Right renal cortex interstitium (tissue), 3 donors: Measurements from ENCODE around the gene MRPL10. TPM values are rescaled to one million over a fixed set of nuclear protein-coding genes. Genes with fewer than 3 reads are reported as not detected.
A peak's percentile ranks its signal among the peaks of the same experiment; 100 is the strongest.

ENCODE experiments used
- DNase-seq, 3 donors: peaks; one replicate each; pipeline ENCODE4 v3.0.0-alpha.2; 2013; ENCODE audit warnings: low read depth in 3 of 3, low spot score in 2 of 3
- polyA plus RNA-seq, 3 donors: library from polyadenylated mRNA; unstranded; fragments of 120-200 nt; gene quantifications; one replicate each; pipeline ENCODE4 v1.2.1, GENCODE V29; 2013; ENCODE audit not compliant: insufficient read length in 3 of 3

The MRPL10 gene
- polyA plus RNA-seq, result 10 to 100 TPM; 55.6 to 57.8 (median 55.8) TPM

GRCh38 chr17:47831003-47831933 is at the start of gene MRPL10, which contains the start of gene LRRC46:
Gene MRPL10, minus strand, starts transcription at chr17:47831541. Its CDS starts 30 bp downstream, at chr17:47831511.
Gene LRRC46, plus strand, starts transcription at chr17:47831670. Its CDS starts 320 bp downstream, at chr17:47831990.
- peak; percentile 88 to 92 (median 90) for DNase-seq

- DNase-seq, result no peak
Measured at GRCh38 chr17:47879776-47880454, 48.6 kb upstream of the MRPL10 start.

- no peak for DNase-seq
Measured at GRCh38 chr17:47879028-47879585, 47.8 kb upstream of the MRPL10 start.

- DNase-seq, result no peak
Measured at GRCh38 chr17:47878203-47879027, 47.1 kb upstream of the MRPL10 start.

- peak in 1 of 3 donors; percentile 71 for DNase-seq
Measured at GRCh38 chr17:47877368-47878034, 46.2 kb upstream of the MRPL10 start.

- no peak for DNase-seq
Measured at GRCh38 chr17:47875011-47875985, 44.0 kb upstream of the MRPL10 start.

- no peak for DNase-seq
Measured at GRCh38 chr17:47873200-47874090, 42.1 kb upstream of the MRPL10 start.

- DNase-seq, result no peak
Measured at GRCh38 chr17:47872651-47873161, 41.4 kb upstream of the MRPL10 start.

- DNase-seq, result no peak
Measured at GRCh38 chr17:47872019-47872650, 40.8 kb upstream of the MRPL10 start.

- DNase-seq, result no peak
Measured at GRCh38 chr17:47871048-47871447, 39.7 kb upstream of the MRPL10 start.

GRCh38 chr17:47870056-47870455 is 38.7 kb upstream of the MRPL10 start:
- no peak for DNase-seq

GRCh38 chr17:47869114-47869513 is 37.8 kb upstream of the MRPL10 start:
- no peak for DNase-seq

GRCh38 chr17:47867813-47868533 is 36.6 kb upstream of the MRPL10 start:
- no peak for DNase-seq

- no peak for DNase-seq
Measured at GRCh38 chr17:47866941-47867340, 35.6 kb upstream of the MRPL10 start.

- DNase-seq, result no peak
Measured at GRCh38 chr17:47864791-47865216, 33.5 kb upstream of the MRPL10 start.
